Ecto neural progenitor cell (in vitro differentiated cells): ENCODE results near the gene IGFL2.
"Not testable (repeated sequence)": the region's sequence is repeated elsewhere in the genome, so short reads cannot be mapped to it uniquely, and the experiment has no call there.

Experiments used
- DNase-seq: peaks from one replicate; pipeline ENCODE4 v3.0.0-alpha.2; 2018; ENCODE audit warnings: low spot score

The IGFL2 gene

GRCh38 chr19:46189971-46190888 lies 42.2 kb downstream of the IGFL2 start:
- DNase-seq, result no peak

GRCh38 chr19:46191356-46191755 lies 43.3 kb downstream of the IGFL2 start:
- DNase-seq, result no peak

GRCh38 chr19:46191972-46192371 lies 43.9 kb downstream of the IGFL2 start:
- no peak for DNase-seq

- DNase-seq, result not testable (repeated sequence)
Measured at GRCh38 chr19:46192626-46192991, 44.6 kb downstream of the IGFL2 start.

- DNase-seq, result no peak
Measured at GRCh38 chr19:46192992-46193650, 45.1 kb downstream of the IGFL2 start.

- DNase-seq, result no peak
Measured at GRCh38 chr19:46193678-46194077, 45.6 kb downstream of the IGFL2 start.

- no peak for DNase-seq
Measured at GRCh38 chr19:46195104-46195503, 47.1 kb downstream of the IGFL2 start.

GRCh38 chr19:46195919-46196318 lies 47.9 kb downstream of the IGFL2 start:
- DNase-seq, result not testable (repeated sequence)

GRCh38 chr19:46196410-46197124 lies 48.5 kb downstream of the IGFL2 start:
- no peak for DNase-seq

- no peak for DNase-seq
Measured at GRCh38 chr19:46197314-46198070, 49.5 kb downstream of the IGFL2 start.

- DNase-seq, result no peak
Measured at GRCh38 chr19:46198756-46199155, 50.7 kb downstream of the IGFL2 start.

- DNase-seq, result no peak
Measured at GRCh38 chr19:46201454-46202310, 53.6 kb downstream of the IGFL2 start.

- DNase-seq, result no peak
Measured at GRCh38 chr19:46202426-46202825, 54.4 kb downstream of the IGFL2 start.

- DNase-seq, result no peak
Measured at GRCh38 chr19:46202872-46203860, 55.1 kb downstream of the IGFL2 start.

- no peak for DNase-seq
Measured at GRCh38 chr19:46204008-46204407, 56.0 kb downstream of the IGFL2 start.

- DNase-seq, result no peak
Measured at GRCh38 chr19:46205183-46205984, 57.3 kb downstream of the IGFL2 start.

- no peak for DNase-seq
Measured at GRCh38 chr19:46206176-46206575, 58.1 kb downstream of the IGFL2 start.

GRCh38 chr19:46206682-46207081 lies 58.6 kb downstream of the IGFL2 start:
- no peak for DNase-seq

- DNase-seq, result not testable (repeated sequence)
Measured at GRCh38 chr19:46207858-46208257, 59.8 kb downstream of the IGFL2 start.
